SHP77 treated with DMSO at 0.1 percent for 48 hours (cell line): Measurements from ENCODE around the gene FBXL7.

ENCODE experiments used
- DNase-seq: peaks from one replicate; lab custom pipeline; 2025; lab: John Stamatoyannopoulos, UW

FBXL7 gene

GRCh38 chr5:15893866-15894265, 393.9 kb downstream of the FBXL7 start:
- DNase-seq = no peak

- DNase-seq = no peak
Measured at GRCh38 chr5:15897656-15898055, 397.7 kb downstream of the FBXL7 start.

GRCh38 chr5:15898641-15899040, 398.7 kb downstream of the FBXL7 start:
- no peak for DNase-seq

GRCh38 chr5:15899481-15899880, 399.5 kb downstream of the FBXL7 start:
- DNase-seq = no peak

GRCh38 chr5:15901151-15901550, 401.2 kb downstream of the FBXL7 start:
- DNase-seq = no peak

DNA sequence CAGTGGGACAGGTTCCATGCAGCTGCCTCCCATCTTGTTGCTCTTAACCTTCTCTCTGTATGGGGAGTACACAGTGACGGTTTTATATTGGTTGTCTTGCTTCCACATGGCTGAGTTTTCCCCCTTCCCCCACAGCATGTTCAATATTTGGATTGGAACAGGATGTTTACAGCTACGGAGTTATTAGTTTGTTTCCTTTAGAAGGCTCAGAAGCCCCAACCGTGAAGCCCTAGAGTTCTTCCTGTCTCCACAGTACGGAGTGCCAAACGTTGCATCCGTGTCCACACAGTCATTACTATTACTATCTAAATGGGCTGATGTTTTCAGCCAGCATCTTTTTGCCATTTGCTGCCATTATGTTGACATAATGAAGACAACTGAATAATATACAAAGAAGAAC, 402.1 kb downstream of the FBXL7 start:
- DNase-seq = no peak

GRCh38 chr5:15904899-15905830, 405.2 kb downstream of the FBXL7 start:
- no peak for DNase-seq

DNA sequence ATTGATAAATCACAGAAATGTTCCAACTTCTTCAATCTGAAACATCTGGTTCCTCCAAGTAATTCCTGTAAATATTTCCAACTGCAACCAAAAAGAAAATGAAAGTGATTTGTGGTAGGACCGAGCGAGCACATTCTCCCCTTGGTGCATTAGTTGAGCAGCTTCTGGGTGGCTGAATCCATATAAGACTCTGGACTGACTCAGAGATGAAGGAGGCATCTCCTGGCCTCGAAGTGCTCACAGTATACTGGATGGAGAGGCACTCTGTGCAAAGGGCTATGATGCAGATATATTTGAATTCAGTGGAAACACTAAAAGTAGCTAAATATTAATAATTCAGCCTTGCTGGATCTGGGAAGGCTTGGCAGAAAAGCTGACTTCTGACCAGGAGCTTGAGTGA, 414.7 kb downstream of the FBXL7 start:
- no peak for DNase-seq

GRCh38 chr5:15926586-15926985, 426.6 kb downstream of the FBXL7 start:
- DNase-seq = no peak

GRCh38 chr5:15927710-15928380, 427.9 kb downstream of the FBXL7 start:
- DNase-seq = no peak

DNA sequence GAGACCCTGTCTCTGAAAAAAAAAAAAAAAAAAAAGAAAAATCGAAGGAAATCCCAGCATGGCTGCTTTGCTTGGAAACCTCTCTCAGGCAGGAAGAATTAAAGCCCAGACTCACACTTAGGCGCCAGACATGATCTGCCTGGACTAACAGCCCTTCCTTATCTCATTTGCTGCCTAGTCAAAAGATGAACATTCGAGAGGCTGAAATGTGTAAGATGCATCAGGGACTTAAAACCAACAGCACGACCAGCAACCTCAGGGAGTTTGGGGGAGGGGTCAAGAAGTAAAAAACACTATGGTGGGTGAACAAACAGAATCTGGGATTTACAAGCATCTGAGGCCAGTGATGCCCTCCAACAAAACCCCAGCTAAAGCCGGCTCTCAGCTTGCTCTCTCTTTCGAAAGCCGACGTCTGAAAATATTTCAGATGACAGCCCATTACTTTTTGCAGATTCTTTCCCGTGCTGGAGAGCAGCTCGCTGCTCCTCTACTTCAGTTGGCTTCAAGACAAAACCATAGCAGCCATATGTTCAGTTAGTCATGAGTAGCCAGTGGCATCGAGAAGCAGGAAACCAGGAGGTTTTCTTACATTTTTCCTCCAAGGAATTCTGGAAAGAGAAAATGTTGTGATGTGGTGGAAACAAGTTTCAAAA, 429.8 kb downstream of the FBXL7 start:
- DNase-seq = no peak

DNA sequence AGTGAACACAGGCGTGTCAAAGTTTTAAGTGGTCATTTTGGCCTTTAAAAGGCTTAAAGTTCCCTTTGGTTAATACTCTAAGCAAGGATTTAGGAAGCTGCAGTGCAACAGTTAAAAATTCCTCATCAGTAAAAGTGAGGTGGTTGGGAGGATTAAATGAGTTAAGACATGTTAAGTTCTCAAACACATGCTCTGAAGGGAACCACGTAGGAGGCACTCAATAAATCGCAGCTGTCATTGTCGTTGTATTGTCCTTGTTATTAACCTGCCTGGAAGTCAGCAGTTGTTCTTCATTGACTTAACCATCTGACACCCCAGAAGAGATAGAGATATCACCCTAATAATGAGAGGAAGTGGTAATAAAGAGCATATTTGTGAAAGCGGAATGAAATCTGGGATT, 432.1 kb downstream of the FBXL7 start:
- no peak for DNase-seq

- DNase-seq = no peak
Measured at GRCh38 chr5:15933259-15934207, 433.6 kb downstream of the FBXL7 start.

DNA sequence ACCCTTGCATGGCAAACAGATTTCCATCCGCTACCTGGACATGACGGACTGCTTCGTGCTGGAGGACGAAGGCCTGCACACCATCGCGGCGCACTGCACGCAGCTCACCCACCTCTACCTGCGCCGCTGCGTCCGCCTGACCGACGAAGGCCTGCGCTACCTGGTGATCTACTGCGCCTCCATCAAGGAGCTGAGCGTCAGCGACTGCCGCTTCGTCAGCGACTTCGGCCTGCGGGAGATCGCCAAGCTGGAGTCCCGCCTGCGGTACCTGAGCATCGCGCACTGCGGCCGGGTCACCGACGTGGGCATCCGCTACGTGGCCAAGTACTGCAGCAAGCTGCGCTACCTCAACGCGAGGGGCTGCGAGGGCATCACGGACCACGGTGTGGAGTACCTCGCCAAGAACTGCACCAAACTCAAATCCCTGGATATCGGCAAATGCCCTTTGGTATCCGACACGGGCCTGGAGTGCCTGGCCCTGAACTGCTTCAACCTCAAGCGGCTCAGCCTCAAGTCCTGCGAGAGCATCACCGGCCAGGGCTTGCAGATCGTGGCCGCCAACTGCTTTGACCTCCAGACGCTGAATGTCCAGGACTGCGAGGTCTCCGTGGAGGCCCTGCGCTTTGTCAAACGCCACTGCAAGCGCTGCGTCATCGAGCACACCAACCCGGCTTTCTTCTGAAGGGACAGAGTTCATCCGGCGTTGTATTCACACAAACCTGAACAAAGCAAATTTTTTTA, 436.7 kb downstream of the FBXL7 start:
- DNase-seq = no peak

GRCh38 chr5:15937708-15938107, 437.7 kb downstream of the FBXL7 start:
- no peak for DNase-seq

DNA sequence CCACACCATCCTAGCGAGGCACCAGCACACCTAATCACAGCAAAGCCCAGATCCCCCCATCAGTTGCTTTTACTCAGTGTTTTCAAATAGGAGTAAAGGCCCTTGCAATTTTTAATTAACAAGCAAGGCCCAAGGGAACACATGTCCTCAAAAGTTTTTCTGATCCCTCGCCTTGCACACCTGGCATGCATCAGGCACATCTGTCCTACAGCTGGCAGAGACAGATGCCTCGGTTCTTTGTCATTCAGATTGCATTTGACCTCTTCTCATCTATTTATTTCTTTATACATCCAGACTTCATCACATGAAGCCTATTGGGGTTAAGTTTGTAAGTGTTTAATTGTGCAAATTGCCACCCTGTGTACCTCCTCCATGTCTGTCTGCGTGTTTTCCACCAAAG, 438.2 kb downstream of the FBXL7 start:
- DNase-seq = no peak

- no peak for DNase-seq
Measured at GRCh38 chr5:15938961-15939360, 439.0 kb downstream of the FBXL7 start.

GRCh38 chr5:15940905-15941304, 440.9 kb downstream of the FBXL7 start:
- no peak for DNase-seq

GRCh38 chr5:15943487-15943886, 443.5 kb downstream of the FBXL7 start:
- DNase-seq = no peak

DNA sequence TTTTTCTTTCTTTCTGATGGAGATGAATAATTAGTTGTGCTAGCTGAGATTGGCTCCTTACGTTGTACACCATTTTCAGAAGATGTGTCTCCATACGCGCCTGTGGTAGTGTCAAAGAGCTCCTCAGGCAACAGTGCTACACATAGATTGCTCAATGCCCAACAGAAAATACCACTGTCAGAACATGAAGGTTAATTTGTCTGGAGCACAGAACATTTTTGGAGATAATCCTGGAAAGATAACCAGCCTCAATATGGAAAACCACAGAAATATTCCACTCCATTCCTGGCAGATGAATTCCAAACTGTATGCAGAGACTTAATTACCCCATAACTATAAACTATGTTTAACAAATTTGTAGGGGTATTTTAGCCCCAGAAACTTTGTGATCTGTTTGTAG, 446.0 kb downstream of the FBXL7 start:
- DNase-seq = no peak

GRCh38 chr5:15948190-15948589, 448.2 kb downstream of the FBXL7 start:
- DNase-seq = no peak
